DND-41 (cell line): ENCODE results near the gene LY86.

Source experiments
- CTCF ChIP-seq: IDR thresholded peaks from 2 replicates; pipeline ENCODE4 v1.5.1; 2012; ENCODE audit warnings: borderline replicate concordance, low read length, moderate library complexity, mild to moderate bottlenecking; ENCODE audit not compliant: poor library complexity, severe bottlenecking; ENCODE audit errors: extremely low read depth
- EZH2 ChIP-seq: IDR thresholded peaks from 3 replicates; pipeline ENCODE4 v1.6.1; 2012; ENCODE audit warnings: borderline replicate concordance, low read depth, mild to moderate bottlenecking, moderate library complexity, low read length, inconsistent platforms; ENCODE audit not compliant: severe bottlenecking

GRCh38 chr6:6603317-6603716 lies 14.8 kb downstream of the LY86 start:
- TF ChIP-seq CTCF (no peak), EZH2 (no peak)
